ENCODE measurements around the gene PSTPIP2.

GRCh38 chr18:46046126-46046525 is 25.9 kb downstream of the PSTPIP2 start:
- TF ChIP-seq CTCF (IDR thresholded peaks at IDR 0.05) (no peak), POLR2A (IDR thresholded peaks at IDR 0.05) (no peak)

Measured in uterus (tissue), 2 donors.